ENCODE measurements around the gene FAM234B. TPM values are rescaled to one million over a fixed set of nuclear protein-coding genes. Genes with fewer than 3 reads are reported as not detected.

Gene FAM234B
- total RNA-seq, 4 donors from 2014 or later = 15.7 to 23.2 (median 19.3) TPM

DNA sequence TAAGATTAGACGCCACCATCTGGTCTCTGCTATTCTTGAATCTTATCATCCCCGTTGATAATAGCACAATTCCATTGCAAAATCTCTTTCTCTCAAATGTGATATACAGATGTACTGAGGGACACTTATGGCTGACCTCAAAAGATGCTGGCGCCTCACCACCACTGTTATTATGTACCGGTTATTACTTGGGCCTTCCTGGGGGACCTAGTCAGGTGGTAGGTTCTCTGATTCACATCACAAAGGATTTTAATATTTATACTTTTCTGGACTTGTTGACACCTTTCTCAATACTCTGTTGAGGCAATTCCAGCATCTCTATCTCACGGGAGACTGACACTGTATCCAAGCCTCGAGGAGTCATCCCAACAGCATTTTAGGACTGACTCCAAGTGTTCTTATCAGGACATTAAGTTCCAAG is 21.3 kb upstream of the FAM234B start:
- Histone ChIP-seq H3K4me1 (peaks cover 0 to 3% of the 10 kb centered on the region in 2 donors), H3K4me3 (replicated peaks in 1 of 3) (no peak overlapping the region)
- intact Hi-C loops (cut with DNase I) = loop anchor here (5.0 kb wide), 1 partner anchor 189 kb away; no protein-coding TSS in a partner anchor

DNA sequence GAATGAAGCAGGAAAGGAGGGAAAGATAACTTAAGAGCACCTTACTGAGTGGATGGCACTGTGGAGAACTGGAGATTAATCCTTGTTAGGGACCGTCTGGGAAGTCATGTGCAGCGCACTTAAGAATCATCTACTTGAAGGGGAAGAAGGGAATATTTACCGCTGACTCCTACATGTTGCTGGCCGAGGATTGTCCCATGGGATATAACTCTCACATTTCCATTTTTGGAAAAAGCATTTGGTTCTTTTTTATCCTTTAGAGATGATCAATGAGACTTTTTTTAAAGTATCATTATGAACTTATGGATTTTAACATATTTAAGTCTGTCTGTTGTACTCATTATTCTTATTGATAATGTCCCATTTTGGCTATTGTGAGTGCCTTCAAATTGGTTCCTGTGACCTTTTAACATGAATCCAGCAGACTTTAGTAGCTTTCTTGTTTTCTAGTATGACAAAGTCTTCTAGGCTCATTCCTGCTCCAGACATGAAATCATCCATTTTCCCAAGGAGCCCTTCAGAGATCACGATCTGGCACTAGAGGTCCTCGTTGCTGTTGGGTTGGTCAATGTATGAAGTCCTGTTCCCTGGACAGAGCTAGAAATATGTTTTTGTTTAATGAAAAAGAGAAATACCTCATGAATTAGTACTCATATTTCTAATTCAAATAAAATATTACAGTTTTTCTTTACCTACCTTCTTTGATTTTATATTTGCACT is 20.2 kb upstream of the FAM234B start:
- 55 to 63% methylated on average over 6 of the region's 6 CpGs for WGBS, 2 donors
- no peaks in the 10 kb centered on the region for H3K27me3 ChIP-seq
- DNase-seq = peak; percentile 34 to 60
- H3K27ac ChIP-seq = no peak overlapping the region
- intact Hi-C loops (cut with DNase I) = loop anchor here (5.0 kb wide), 1 partner anchor 188 kb away; no protein-coding TSS in a partner anchor
- H3K4me1 ChIP-seq = peaks cover 0 to 3% of the 10 kb centered on the region in 2 donors
- no peaks in the 10 kb centered on the region for H3K36me3 ChIP-seq
- no peak for TF ChIP-seq POLR2A (IDR thresholded peaks at IDR 0.05)
- TF ChIP-seq, protein P1, sequence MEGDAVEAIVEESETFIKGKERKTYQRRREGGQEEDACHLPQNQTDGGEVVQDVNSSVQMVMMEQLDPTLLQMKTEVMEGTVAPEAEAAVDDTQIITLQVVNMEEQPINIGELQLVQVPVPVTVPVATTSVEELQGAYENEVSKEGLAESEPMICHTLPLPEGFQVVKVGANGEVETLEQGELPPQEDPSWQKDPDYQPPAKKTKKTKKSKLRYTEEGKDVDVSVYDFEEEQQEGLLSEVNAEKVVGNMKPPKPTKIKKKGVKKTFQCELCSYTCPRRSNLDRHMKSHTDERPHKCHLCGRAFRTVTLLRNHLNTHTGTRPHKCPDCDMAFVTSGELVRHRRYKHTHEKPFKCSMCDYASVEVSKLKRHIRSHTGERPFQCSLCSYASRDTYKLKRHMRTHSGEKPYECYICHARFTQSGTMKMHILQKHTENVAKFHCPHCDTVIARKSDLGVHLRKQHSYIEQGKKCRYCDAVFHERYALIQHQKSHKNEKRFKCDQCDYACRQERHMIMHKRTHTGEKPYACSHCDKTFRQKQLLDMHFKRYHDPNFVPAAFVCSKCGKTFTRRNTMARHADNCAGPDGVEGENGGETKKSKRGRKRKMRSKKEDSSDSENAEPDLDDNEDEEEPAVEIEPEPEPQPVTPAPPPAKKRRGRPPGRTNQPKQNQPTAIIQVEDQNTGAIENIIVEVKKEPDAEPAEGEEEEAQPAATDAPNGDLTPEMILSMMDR (IDR thresholded peaks at IDR 0.05) = peak; percentile 10 to 62 (median 46)
- no peak overlapping the region for H3K4me3 ChIP-seq (replicated peaks in 1 of 3)
- H3K9me3 ChIP-seq = no peaks in the 10 kb centered on the region

More for the DNA sequence above, 21.3 kb upstream of the FAM234B start:
- TF ChIP-seq, protein P1 (IDR thresholded peaks at IDR 0.05) = no peak
- no peak for TF ChIP-seq POLR2A (IDR thresholded peaks at IDR 0.05)
- Histone ChIP-seq H3K27me3 (no peaks in the 10 kb centered on the region), H3K9me3 (no peaks in the 10 kb centered on the region), H3K27ac (no peak overlapping the region), H3K36me3 (no peaks in the 10 kb centered on the region)
- no peak for DNase-seq
- 84 to 89% methylated on average over 6 of the region's 6 CpGs for WGBS, 2 donors

DNA sequence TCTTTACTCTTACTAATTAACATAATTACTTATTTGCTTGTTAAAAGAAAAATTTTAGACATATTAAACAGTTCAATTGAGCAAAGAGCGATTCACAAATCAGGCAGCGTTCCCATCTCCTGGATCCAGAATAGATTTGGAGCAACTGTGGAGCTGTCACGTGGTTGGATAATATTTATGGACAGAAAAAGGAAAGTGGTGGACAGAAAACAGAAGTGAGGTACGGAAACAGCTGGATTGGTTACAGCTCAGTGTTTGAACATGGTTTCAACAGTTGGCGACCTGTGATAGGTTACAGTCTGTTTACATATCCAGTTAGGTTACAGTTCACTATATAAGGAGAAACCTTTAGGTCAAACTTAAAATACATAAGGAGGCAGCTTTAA is 19.7 kb upstream of the FAM234B start:
- intact Hi-C loops (cut with DNase I) = loop anchor here (5.0 kb wide), 1 partner anchor 188 kb away; no protein-coding TSS in a partner anchor
- peaks cover 0 to 3% of the 10 kb centered on the region in 2 donors for H3K4me1 ChIP-seq
- no peak for TF ChIP-seq POLR2A (IDR thresholded peaks at IDR 0.05)
- TF ChIP-seq, protein P1 (IDR thresholded peaks at IDR 0.05) = peak in 1 of 6 experiments; percentile 5

DNA sequence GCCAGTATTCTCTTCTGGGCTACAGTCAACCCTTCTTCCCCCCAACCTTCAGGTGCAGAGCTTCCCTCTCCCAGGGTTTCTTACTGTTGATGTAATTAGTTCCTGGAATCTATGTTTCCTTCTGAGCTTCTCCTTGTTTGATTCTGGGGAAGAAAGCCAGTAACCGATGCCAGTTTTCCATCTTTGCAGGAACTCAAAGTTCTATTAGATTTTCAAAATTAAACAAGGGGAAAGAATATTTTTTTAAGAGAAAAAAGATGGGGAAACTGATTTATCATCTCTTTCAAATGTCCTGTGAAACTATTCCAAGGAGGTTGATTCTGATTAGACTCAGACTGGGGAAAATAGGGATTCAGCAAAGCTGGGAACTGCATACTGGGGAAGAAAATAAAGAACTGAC is 17.9 kb upstream of the FAM234B start:
- Histone ChIP-seq H3K36me3 (no peaks in the 10 kb centered on the region), H3K4me3 (replicated peaks in 1 of 3) (no peak overlapping the region), H3K9me3 (no peaks in the 10 kb centered on the region), H3K27me3 (no peaks in the 10 kb centered on the region), H3K27ac (no peak overlapping the region), H3K4me1 (peaks cover 0 to 3% of the 10 kb centered on the region in 2 donors)
- TF ChIP-seq, protein P1 (IDR thresholded peaks at IDR 0.05) = no peak
- no peak for TF ChIP-seq POLR2A (IDR thresholded peaks at IDR 0.05)
- intact Hi-C loops (cut with DNase I) = no loop called here
- no peak for DNase-seq
- 70 to 72% methylated on average over 1 of the region's 1 CpG for WGBS, 2 donors

More for the DNA sequence above, 19.7 kb upstream of the FAM234B start:
- 69 to 71% methylated on average over 5 of the region's 5 CpGs for WGBS, 2 donors
- DNase-seq = no peak
- Histone ChIP-seq H3K36me3 (no peaks in the 10 kb centered on the region), H3K27ac (no peak overlapping the region), H3K9me3 (no peaks in the 10 kb centered on the region), H3K27me3 (no peaks in the 10 kb centered on the region), H3K4me3 (replicated peaks in 1 of 3) (no peak overlapping the region)

DNA sequence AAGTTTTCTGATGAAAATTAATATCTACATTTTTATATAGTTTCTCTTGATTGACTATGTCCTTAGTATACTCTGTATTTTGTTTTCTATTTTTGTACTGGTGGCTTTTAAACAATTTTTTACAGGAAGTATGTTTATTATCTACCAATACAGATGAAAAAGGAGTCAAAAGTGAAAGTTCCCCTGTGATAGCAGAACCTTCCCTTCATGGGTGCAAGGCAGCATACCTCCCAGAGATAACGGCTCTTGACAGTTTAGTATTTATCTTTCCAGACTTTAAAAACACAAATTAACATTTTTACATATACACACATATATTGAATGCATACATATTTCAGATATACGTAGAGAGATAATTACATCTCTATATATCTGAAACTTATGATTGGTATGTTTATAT is 17.1 kb upstream of the FAM234B start:
- TF ChIP-seq, protein P1 (IDR thresholded peaks at IDR 0.05) = no peak
- no peak for TF ChIP-seq POLR2A (IDR thresholded peaks at IDR 0.05)
- H3K4me1 ChIP-seq = peaks cover 0 to 3% of the 10 kb centered on the region in 2 donors
- no peaks in the 10 kb centered on the region for H3K36me3 ChIP-seq
- WGBS, 2 donors = 74 to 81% methylated on average over 2 of the region's 2 CpGs
- H3K27me3 ChIP-seq = no peaks in the 10 kb centered on the region
- no peaks in the 10 kb centered on the region for H3K9me3 ChIP-seq
- H3K4me3 ChIP-seq (replicated peaks in 1 of 3) = no peak overlapping the region
- H3K27ac ChIP-seq = no peak overlapping the region
- intact Hi-C loops (cut with DNase I) = no loop called here
- DNase-seq = no peak
